ENCODE results near the gene CPN2.

DNA sequence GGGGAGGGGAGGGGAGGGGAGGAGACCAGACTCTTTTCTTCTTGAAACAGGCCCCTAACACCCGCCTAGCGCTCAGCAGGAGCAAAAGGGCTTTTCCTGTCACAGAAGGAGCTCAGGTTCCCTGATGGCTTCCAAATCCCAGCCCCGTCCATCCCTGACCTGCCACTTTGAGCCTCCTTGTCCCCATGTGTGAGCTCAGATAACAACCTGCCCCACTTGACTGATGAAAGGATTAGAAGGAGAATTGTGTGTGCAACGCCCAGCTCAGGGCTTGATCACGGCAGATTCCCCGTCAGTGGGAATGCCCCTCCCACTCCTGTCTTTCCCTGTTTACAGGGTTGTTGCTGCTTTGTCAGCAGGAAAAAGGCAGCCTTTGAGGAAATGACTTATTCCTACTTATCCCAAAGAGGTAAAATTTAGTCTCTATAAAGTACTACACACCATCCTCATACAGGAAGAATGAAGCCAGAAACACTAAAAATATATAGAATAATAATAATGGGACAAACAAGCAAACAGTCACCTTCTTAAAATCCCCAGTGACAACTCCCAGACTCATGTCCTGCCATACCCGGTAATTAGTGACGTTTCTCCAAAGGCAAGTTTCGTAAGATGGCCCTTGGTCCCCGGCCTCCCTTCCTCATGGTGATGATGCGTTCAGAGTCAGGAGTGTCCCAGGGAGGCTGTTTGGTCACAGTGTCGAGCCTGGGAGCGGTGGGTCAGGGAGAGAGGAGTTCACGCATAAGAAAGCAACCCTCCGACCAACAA is 24.5 kb upstream of the CPN2 start:
- TF ChIP-seq, protein P1, sequence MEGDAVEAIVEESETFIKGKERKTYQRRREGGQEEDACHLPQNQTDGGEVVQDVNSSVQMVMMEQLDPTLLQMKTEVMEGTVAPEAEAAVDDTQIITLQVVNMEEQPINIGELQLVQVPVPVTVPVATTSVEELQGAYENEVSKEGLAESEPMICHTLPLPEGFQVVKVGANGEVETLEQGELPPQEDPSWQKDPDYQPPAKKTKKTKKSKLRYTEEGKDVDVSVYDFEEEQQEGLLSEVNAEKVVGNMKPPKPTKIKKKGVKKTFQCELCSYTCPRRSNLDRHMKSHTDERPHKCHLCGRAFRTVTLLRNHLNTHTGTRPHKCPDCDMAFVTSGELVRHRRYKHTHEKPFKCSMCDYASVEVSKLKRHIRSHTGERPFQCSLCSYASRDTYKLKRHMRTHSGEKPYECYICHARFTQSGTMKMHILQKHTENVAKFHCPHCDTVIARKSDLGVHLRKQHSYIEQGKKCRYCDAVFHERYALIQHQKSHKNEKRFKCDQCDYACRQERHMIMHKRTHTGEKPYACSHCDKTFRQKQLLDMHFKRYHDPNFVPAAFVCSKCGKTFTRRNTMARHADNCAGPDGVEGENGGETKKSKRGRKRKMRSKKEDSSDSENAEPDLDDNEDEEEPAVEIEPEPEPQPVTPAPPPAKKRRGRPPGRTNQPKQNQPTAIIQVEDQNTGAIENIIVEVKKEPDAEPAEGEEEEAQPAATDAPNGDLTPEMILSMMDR (IDR thresholded peaks at IDR 0.05), result no peak
- TF ChIP-seq EP300 (IDR thresholded peaks at IDR 0.05) (no peak), POLR2A (IDR thresholded peaks at IDR 0.05) (no peak)

All from tibial nerve (tissue), 4 donors.